HG02588 (cell line): Measurements from ENCODE around the gene FLNB.

Experiments
- ATAC-seq: cut with Tn5 transposase; IDR thresholded peaks from one replicate; pipeline ENCODE4 v1.9.1; 2021; ENCODE audit warnings: mild to moderate bottlenecking, moderate library complexity; ENCODE audit not compliant: unreplicated experiment

FLNB gene

GRCh38 chr3:58027704-58028317 is 19.6 kb downstream of the FLNB start:
- no peak for ATAC-seq

- ATAC-seq: no peak
Observed at GRCh38 chr3:58028902-58029301, 20.7 kb downstream of the FLNB start.

GRCh38 chr3:58029842-58030584 is 21.8 kb downstream of the FLNB start:
- no peak for ATAC-seq

DNA sequence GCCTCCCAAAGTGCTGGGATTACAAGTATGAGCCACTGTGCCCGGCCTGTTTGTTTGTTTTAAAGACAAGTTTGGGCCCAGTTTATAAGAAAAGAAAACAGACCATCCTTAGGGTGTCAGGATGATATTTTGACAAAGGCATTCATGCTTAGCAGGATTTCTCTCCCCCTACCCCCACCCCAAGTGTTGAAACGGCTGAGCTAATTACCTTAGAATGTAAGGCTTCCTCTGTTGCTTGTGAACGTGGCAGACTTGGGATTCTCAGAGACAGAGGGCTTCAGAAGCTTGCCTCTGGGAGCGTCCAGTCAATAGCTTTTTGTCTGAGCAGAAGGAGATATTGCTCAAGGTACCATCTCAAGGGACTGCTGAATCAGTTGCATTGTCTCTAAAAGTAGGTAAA is 24.0 kb downstream of the FLNB start:
- ATAC-seq: no peak

DNA sequence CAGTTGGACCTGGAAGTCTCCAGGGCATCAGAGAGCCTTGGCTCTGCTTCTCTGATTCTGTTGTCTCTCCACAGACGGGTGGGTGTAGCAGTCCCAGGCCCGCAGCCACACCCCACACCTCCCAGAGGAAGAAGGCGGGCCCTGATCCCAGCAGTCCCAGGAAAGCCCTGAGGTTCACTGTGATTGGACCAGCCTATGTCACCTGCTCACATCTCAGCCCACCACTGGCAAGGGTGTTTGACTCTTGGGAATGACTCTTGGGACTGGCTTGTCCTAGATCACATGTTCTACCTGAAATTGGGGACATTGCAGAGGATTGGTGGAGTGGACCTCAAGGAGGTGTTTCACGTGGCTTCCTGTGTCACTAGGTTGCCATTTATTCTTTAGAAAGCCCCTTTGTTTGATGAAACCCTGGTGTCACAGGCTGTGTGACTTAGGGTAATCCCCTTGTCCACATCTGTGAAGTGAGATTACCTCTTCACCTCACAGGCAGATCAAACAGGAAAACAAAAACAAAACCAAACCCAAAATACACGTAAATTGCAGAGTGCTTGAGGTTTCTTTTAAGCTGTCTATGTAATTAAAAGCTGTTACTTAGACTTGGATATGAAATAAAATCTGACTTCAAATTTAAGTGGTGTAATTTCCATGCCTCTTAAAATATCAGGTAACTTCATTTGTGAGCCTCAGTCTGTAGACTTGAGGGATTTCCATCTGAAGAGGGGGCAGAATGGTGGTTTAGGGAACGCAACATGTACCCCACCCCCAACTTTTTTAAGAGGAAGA is 26.7 kb downstream of the FLNB start:
- ATAC-seq: peak; percentile 99

GRCh38 chr3:58035524-58036255 is 27.5 kb downstream of the FLNB start:
- ATAC-seq: no peak

DNA sequence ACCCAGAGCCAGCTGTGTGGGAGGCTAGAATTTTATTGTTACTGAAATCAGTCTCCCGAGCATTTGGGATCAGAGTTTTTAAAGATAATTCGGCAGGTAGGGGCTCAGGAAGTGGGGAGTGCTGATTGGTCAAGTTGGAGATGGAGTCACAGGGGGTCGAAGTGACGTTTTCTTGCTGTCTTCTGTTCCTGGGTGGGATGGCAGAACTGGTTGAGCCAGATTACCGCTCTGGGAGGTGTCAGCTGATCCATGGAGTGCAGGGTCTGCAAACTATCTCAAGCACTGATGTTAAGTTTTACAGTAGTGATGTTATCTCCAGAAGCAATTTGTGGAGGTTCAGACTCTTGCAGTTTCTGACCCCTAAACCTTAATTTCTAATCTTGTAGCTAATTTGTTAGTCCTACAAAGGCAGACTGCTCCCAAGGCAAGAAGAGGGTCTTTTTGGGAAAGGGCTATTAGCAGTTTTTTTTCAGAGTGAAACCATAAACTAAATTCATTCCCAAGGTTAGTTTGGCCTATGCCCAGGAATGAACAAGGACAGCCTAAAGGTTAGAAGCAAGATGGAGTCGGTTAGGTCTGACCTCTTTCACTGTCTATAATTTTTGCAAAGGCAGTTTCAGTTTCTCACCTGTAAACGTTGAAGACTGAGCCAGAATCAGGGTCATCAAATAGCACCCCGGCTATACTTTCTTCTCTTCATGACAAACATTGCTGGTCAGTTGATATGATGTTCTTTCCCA is 28.2 kb downstream of the FLNB start:
- ATAC-seq: no peak

DNA sequence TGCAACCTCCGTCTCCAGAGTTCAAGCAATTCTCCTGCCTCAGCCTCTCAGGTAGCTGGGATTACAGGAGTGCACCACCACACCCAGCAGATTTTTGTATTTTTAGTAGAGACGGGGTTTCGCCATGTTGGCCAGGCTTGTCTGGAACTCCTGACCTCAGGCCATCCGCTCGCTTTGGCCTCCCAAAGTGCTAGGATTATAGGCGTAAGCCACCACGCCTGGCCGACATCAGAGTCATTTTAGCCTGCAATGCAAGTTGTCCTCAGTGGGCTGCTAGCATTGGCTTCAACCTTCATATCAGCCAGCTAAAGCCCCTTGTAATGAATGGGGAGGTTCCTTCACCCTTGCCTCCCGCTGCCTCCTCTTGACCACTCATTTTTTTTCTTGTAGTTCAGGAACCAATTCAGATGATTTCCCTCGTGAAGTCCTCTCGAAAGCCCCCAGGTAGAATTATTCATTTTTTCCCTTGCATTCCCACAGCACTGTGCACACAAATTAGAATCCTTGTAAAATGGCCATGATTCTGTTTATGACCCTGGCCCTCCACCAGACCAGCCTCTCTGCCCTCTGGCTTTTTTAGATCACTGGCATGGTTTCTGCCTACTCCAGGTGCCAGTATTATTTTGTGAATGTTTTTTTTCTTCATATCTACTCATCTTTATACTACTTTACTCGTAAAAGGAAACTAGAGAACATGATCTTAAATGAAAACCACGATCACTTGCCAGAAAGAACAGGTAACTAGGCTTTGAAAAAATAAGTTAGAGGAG is 29.1 kb downstream of the FLNB start:
- no peak for ATAC-seq

GRCh38 chr3:58038675-58039292 is 30.6 kb downstream of the FLNB start:
- ATAC-seq: no peak

DNA sequence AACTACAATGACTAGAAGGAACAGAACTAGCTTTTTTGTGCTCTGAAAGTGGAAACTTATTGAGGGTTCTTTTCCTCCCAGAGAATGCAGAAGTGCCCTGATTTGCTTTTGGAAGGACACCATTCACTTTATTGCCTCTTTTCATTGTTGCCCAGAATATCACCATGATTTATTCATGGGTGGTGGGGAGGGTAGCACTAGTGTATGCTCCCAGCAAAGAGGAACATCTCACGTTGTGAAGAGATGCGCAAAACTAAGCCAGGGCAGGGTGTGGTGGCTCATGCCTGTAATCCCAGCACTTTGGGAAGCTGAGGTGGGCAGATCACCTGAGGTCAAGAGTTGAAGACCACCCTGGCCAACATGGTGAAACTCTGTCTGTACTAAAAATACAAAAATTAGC is 31.4 kb downstream of the FLNB start:
- ATAC-seq: no peak

- ATAC-seq: peak; percentile 17
Observed at GRCh38 chr3:58041182-58041825, 33.1 kb downstream of the FLNB start.

- peak; percentile 95 for ATAC-seq
Observed at GRCh38 chr3:58041826-58042324, 33.7 kb downstream of the FLNB start.

- ATAC-seq: no peak
Observed at GRCh38 chr3:58042947-58043707, 34.9 kb downstream of the FLNB start.

DNA sequence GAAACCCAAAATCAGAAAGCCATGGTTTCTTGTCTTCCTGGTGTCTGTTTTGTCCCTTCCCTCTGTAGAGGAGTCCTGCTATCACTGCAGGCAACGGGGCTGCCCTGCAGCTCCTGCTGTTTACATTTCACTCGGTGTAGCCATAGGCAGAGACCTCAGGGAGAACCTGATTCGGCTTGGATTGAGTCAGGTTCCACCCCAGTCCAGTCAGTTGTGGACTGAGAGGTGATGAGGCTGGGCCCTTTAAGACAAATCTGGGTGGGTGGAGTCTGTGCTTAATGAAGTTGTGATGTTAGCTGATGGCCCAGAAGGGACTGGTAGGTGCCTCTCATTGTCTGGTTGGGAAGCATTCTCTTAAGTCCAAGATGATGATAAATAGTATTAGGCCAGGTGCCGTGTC is 35.7 kb downstream of the FLNB start:
- no peak for ATAC-seq

DNA sequence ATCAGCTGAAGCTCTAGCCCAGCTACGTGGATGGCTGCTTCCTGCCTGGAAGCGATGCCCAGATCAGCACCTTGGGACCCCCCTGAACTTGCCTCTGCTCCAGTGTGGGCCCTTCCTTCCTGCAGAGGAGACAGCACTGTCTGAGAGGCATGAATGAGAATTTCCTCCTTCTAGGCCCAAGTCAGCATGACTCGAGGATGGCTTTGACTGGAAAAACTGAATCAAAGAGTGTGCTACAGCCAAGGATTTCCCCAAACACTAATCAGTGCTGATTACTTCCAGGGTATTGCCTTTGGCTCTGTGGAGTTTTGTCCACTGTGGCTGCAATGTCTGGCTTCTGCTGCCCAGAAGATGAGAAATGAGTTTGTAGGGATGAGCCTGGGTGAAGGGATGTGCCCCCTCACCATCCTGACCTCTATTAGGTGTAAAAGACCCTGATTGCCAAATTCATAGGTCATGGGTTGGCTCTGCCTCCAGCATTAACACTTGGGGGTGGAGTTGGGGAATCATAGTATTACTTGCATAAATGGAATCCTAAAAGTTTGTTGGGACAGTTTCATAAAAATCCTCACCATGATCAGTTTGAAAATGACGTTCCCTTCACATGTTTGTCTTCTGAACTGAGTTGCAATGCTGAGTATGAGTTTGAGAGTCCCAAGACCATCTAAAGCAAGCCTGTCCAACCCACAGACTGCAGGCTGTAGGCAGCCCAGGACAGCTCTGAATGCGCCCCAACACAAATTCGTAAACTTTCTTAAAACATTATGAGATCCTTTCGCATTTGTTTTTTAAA is 36.7 kb downstream of the FLNB start:
- no peak for ATAC-seq

DNA sequence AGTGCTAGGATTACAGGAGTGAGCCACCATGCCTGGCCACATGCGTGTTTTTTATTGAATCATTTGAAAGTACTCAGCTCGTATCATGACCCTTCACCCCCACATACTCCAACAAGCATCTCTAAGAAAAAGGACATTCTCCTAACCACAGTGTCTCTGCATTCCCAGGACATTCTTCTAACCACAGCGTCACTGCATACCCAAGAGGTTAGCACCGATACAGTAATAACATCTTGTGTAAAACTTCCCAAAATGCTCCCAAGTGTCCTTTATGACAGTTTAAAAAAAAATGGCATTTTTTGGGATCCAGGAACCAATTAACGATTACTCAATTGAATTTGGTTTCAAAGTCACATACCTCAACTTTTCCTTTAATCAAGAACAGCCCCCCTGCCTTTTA is 39.6 kb downstream of the FLNB start:
- no peak for ATAC-seq

DNA sequence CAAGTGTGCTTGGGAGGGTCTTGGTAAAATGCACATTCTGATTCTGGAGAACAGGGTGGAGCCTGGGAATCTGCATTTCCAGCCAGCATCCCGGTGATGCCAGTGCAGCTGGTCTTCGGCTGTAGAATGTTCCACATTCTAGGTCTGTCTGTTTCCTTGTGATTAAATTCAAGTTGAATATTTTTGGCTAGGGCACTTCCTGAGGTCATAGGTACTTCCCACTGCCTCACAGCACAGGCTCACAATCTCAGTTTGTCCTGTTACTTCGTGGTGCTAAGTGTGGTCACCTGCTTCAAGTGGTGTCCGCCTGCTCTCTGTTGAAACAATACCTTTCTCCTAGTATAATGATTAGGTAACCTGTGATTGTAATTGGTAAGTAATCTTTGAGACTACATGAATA is 40.1 kb downstream of the FLNB start:
- ATAC-seq: no peak
